Measurements from ENCODE around the gene POU2F3. TPM values are rescaled to one million over a fixed set of nuclear protein-coding genes. Genes with fewer than 3 reads are reported as not detected.

The POU2F3 gene
- total and polyA plus RNA-seq, 2 of the 8 experiments (the other 6 are each of a cell fraction or from before 2014, with no cell fraction given) = 1.0 to 2.1 TPM

- TF ChIP-seq ATF2 (IDR thresholded peaks at IDR 0.05; ENCODE audit: low read length) = no peak
- no peak for TF ChIP-seq TAF1 (IDR thresholded peaks at IDR 0.05; ENCODE audit: low read depth, low read length)
- TF ChIP-seq RAD21 (IDR thresholded peaks at IDR 0.05 in 1 of 2, conservative IDR thresholded peaks at IDR 0.05 in 1 of 2; ENCODE audit: low read depth in 2 of 2, low read length in 2 of 2) = no peak
- TF ChIP-seq CTBP2 (IDR thresholded peaks at IDR 0.05; ENCODE audit: borderline replicate concordance, insufficient read depth, insufficient read length, low read length) = no peak
- no peak for TF ChIP-seq TEAD4 (IDR thresholded peaks at IDR 0.05; ENCODE audit: low read depth, low read length)
- no peak for TF ChIP-seq BACH1 (IDR thresholded peaks at IDR 0.05; ENCODE audit: low read length)
- no peak for TF ChIP-seq EGR1 (IDR thresholded peaks at IDR 0.05; ENCODE audit: borderline replicate concordance, low read depth, low read length)
These were observed 64.6 kb downstream of the POU2F3 start (continued) for GRCh38 chr11:120304526-120304925.
